ENCODE measurements around the gene ATG16L1.

- TF ChIP-seq CTCF (IDR thresholded peaks at IDR 0.05) (no peak), POLR2A (IDR thresholded peaks at IDR 0.05) (no peak)
Measured at GRCh38 chr2:233240897-233241296, 10.6 kb upstream of the ATG16L1 start.
